ENCODE measurements around the gene PGM2. TPM values are rescaled to one million over a fixed set of nuclear protein-coding genes. Genes with fewer than 3 reads are reported as not detected.

PGM2 gene
- total and polyA plus RNA-seq, 10 of the 15 experiments (the other 5 are each of a cell fraction or from before 2014, with no cell fraction given) = 11.9 to 41.7 (median 37.1) TPM

- H3K27me3 ChIP-seq (replicated peaks in 1 of 2; ENCODE audit: control insufficient read depth in 2 of 2, insufficient read depth in 2 of 2, low read length in 1 of 2) = no peaks in the 10 kb centered on the region
- no peak overlapping the region; the same call in 1 of the 2 replicates for H3K4me2 ChIP-seq (ENCODE audit: control insufficient read depth, insufficient read depth)
- POLR2A ChIA-PET = interaction anchor here (1.3 kb wide), 1 partner anchor 13 kb away, joined by 4 read pairs; no protein-coding TSS in a partner anchor
- no peak for FAIRE-seq
- no peaks in the 10 kb centered on the region for H3K9me3 ChIP-seq (replicated peaks; ENCODE audit: control insufficient read depth, insufficient read depth, low read length)
- no peak overlapping the region for H3K4me3 ChIP-seq
- CTCF ChIA-PET = interaction anchor here (2.2 kb wide), 1 partner anchor 9 kb away, joined by 15 read pairs; no protein-coding TSS in a partner anchor
- intact Hi-C loops (cut with micrococcal nuclease; ENCODE audit: unreplicated experiment) = no loop called here
- RAD21 ChIA-PET (ENCODE audit: unreplicated experiment) = no interaction called here
- no TSS peak for BruUV-seq (replicated peaks)
- no peak overlapping the region for H3K9ac ChIP-seq (ENCODE audit: control insufficient read depth, insufficient read depth, low read length)
- no peaks in the 10 kb centered on the region for H4K20me1 ChIP-seq (ENCODE audit: control insufficient read depth, insufficient read depth)
- in situ Hi-C loops (cut with MboI) = no loop called here
- SMC1A ChIA-PET (ENCODE audit: uncharacterized antibody, unreplicated experiment) = interaction anchor here (0.9 kb wide), 1 partner anchor 9 kb away, joined by 3 read pairs; no protein-coding TSS in a partner anchor
- no peaks in the 10 kb centered on the region for H3K4me1 ChIP-seq (ENCODE audit: control insufficient read depth, insufficient read depth, low read length)
- peaks cover 0 to 3% of the 10 kb centered on the region in 2 experiments; a peak in 2 of 4 replicates for H3K36me3 ChIP-seq (ENCODE audit: control insufficient read depth in 2 of 2, insufficient read depth in 2 of 2, low read length in 1 of 2)
- 0 out of 3 replicates have a peak, but pooled peaks have one; percentile 29 for ATAC-seq
- WGBS (ENCODE audit: insufficient coverage, insufficient replicate concordance, low lambda C conversion rate, missing lambda C conversion rate) = 78% methylated on average over 7 of the region's 7 CpGs
- no peak overlapping the region for H3K27ac ChIP-seq (ENCODE audit: control insufficient read depth, insufficient read depth)
- no peak for DNase-seq (ENCODE audit: low read depth, low spot score)
- H3K79me2 ChIP-seq (ENCODE audit: control insufficient read depth, insufficient read depth, low read length) = peaks cover 1% of the 10 kb centered on the region; the same call in 1 of the 2 replicates
- H2AFZ ChIP-seq (ENCODE audit: control insufficient read depth, low read depth, low read length) = no peak overlapping the region
- TF ChIP-seq SIX5 (IDR thresholded peaks at IDR 0.05; ENCODE audit: low read depth, low read length, severe bottlenecking) = no peak
- no peak for TF ChIP-seq BRCA1 (IDR thresholded peaks at IDR 0.05; ENCODE audit: low read depth, low read length)
- no peak for TF ChIP-seq ZBED1 (IDR thresholded peaks at IDR 0.05; ENCODE audit: borderline replicate concordance)
- TF ChIP-seq SIN3A (IDR thresholded peaks at IDR 0.05; ENCODE audit: low read depth, low read length) = no peak
- TF ChIP-seq TCF12 (IDR thresholded peaks at IDR 0.05; ENCODE audit: low read depth, low read length) = no peak
- TF ChIP-seq ZBTB40 (IDR thresholded peaks at IDR 0.05; ENCODE audit: borderline replicate concordance) = no peak
- no peak for TF ChIP-seq IRF4 (IDR thresholded peaks at IDR 0.05; ENCODE audit: low read depth, low read length)
- TF ChIP-seq ZNF274 (IDR thresholded peaks at IDR 0.05; ENCODE audit: insufficient read depth, insufficient read length) = no peak
- TF ChIP-seq YY1 (IDR thresholded peaks at IDR 0.05; ENCODE audit: low read depth, low read length) = no peak
- no peak for TF ChIP-seq KDM1A (IDR thresholded peaks at IDR 0.05; ENCODE audit: borderline replicate concordance)
- no peak for TF ChIP-seq PKNOX1 (IDR thresholded peaks at IDR 0.05)
- no peak for TF ChIP-seq EGR1 (IDR thresholded peaks at IDR 0.05; ENCODE audit: borderline replicate concordance in 1 of 2, low read depth in 2 of 2, low read length in 2 of 2)
- TF ChIP-seq ZNF592 (IDR thresholded peaks at IDR 0.05) = no peak
- TF ChIP-seq TBL1XR1 (IDR thresholded peaks at IDR 0.05; ENCODE audit: low read depth, low read length) = no peak
These were observed 79.2 kb downstream of the PGM2 start for GRCh38 chr4:37905533-37906169.
